ENCODE data around the gene CABP2. TPM values are rescaled to one million over a fixed set of nuclear protein-coding genes. Genes with fewer than 3 reads are reported as not detected.
"Not testable (repeated sequence)": the region's sequence is repeated elsewhere in the genome, so short reads cannot be mapped to it uniquely, and the experiment has no call there.

CABP2 gene
- total RNA-seq, 1 donor from 2014 or later: not detected

- no peak overlapping the region for H3K27ac Mint-ChIP-seq
- peaks cover 2% of the 10 kb centered on the region for H3K27me3 Mint-ChIP-seq (ENCODE audit: low read depth)
- DNase-seq (ENCODE audit: low spot score in 2 of 2, unreplicated experiment in 2 of 2): no peak
- peaks cover 3% of the 10 kb centered on the region for H3K4me1 Mint-ChIP-seq
- no peak overlapping the region for H3K4me3 Mint-ChIP-seq
- H3K9me3 Mint-ChIP-seq: peaks cover 20% of the 10 kb centered on the region
- H3K36me3 Mint-ChIP-seq: no peaks in the 10 kb centered on the region
- TF ChIP-seq, protein P1, sequence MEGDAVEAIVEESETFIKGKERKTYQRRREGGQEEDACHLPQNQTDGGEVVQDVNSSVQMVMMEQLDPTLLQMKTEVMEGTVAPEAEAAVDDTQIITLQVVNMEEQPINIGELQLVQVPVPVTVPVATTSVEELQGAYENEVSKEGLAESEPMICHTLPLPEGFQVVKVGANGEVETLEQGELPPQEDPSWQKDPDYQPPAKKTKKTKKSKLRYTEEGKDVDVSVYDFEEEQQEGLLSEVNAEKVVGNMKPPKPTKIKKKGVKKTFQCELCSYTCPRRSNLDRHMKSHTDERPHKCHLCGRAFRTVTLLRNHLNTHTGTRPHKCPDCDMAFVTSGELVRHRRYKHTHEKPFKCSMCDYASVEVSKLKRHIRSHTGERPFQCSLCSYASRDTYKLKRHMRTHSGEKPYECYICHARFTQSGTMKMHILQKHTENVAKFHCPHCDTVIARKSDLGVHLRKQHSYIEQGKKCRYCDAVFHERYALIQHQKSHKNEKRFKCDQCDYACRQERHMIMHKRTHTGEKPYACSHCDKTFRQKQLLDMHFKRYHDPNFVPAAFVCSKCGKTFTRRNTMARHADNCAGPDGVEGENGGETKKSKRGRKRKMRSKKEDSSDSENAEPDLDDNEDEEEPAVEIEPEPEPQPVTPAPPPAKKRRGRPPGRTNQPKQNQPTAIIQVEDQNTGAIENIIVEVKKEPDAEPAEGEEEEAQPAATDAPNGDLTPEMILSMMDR (IDR thresholded peaks at IDR 0.05; ENCODE audit: unreplicated experiment): no peak
Observed at GRCh38 chr11:67548555-67549110, 25.4 kb upstream of the CABP2 start.

DNA sequence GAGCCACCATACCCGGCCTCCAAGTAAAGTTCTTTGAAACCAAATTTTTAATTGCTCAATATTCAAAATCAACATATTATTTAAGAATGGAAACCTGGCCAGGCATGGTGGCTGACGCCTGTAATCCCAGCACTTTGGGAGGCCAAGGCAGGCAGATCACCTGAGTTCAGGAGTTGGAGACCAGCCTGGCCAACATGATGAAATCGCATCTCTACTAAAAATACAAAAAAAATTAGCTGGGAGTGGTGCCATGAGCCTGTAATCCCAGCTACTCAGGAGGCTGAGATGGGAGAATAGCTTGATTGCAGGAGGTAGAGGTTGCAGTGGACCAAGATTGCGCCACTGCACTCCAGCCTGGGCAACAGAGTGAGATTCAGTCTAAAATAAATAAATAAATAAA is 24.9 kb upstream of the CABP2 start:
- not testable (repeated sequence) for H3K4me1 Mint-ChIP-seq; H3K4me3 Mint-ChIP-seq; DNase-seq (ENCODE audit: low spot score in 2 of 2, unreplicated experiment in 2 of 2); H3K27me3 Mint-ChIP-seq (ENCODE audit: low read depth); H3K27ac Mint-ChIP-seq; H3K36me3 Mint-ChIP-seq
- peaks cover 20% of the 10 kb centered on the region for H3K9me3 Mint-ChIP-seq

DNA sequence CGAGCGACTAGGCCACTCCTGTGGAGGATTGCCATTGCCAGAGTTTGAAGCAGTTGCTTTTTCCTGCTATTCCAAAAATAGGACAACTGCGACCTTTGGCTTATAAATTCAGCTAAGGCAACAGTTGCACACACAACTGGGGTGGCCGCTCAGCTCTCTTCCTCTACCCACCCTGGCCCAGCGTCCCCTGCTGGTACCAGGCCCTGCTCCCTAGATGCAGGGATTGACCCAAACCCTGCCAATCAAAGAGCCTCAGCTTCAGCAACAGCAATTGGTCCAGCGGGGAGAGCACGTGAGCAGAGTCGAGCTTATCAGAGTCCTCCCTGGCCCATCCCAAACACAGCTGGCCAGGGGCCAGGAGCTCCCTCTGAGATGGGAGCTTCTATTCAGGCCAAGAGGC is 22.0 kb upstream of the CABP2 start:
- no peak overlapping the region for H3K27ac Mint-ChIP-seq
- TF ChIP-seq, protein P1 (IDR thresholded peaks at IDR 0.05; ENCODE audit: unreplicated experiment): no peak
- DNase-seq (ENCODE audit: low spot score in 2 of 2, unreplicated experiment in 2 of 2): no peak
- peaks cover 3% of the 10 kb centered on the region for H3K4me1 Mint-ChIP-seq
- no peaks in the 10 kb centered on the region for H3K9me3 Mint-ChIP-seq
- H3K27me3 Mint-ChIP-seq (ENCODE audit: low read depth): peaks cover 2% of the 10 kb centered on the region
- H3K4me3 Mint-ChIP-seq: no peak overlapping the region
- no peaks in the 10 kb centered on the region for H3K36me3 Mint-ChIP-seq

DNA sequence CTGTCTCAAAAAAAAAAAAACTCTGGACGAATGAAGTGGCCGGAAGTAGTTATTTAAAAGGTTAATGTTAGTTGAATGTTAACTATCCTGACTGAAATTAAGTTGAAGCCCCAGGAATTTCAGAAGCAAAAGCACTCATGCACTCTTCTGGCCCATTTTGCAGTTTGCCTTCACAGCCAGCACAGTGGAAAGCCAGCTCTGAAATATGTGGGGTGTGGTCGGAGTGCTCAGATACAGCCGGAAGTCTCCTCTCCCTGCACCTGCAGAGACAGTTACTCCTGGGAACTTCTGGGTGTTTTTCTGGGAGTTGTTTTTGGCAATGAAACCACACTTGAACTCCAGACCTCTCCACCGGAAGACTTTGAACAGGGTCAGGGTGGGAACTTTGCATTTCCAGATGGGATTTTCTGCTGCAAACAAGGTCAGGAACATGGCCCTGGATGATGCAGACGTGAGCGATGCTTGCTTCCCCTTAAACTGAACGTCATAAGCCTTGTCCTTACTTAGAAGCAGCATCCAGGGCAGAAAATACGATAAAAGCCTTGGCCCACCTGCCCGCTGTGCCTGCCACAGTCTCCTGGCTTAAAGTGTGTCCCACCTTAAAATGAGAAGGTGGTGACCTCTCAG is 21.5 kb upstream of the CABP2 start:
- no peak overlapping the region for H3K27ac Mint-ChIP-seq
- TF ChIP-seq, protein P1 (IDR thresholded peaks at IDR 0.05; ENCODE audit: unreplicated experiment): no peak
- H3K9me3 Mint-ChIP-seq: no peaks in the 10 kb centered on the region
- H3K27me3 Mint-ChIP-seq (ENCODE audit: low read depth): peaks cover 2% of the 10 kb centered on the region
- no peaks in the 10 kb centered on the region for H3K36me3 Mint-ChIP-seq
- no peak for DNase-seq (ENCODE audit: low spot score in 2 of 2, unreplicated experiment in 2 of 2)
- no peak overlapping the region for H3K4me3 Mint-ChIP-seq
- H3K4me1 Mint-ChIP-seq: peaks cover 3% of the 10 kb centered on the region

GRCh38 chr11:67543585-67543984 is 20.3 kb upstream of the CABP2 start:
- H3K4me3 Mint-ChIP-seq: no peak overlapping the region
- no peak for DNase-seq (ENCODE audit: low spot score in 2 of 2, unreplicated experiment in 2 of 2)
- no peak overlapping the region for H3K27ac Mint-ChIP-seq
- H3K27me3 Mint-ChIP-seq (ENCODE audit: low read depth): peaks cover 2% of the 10 kb centered on the region
- peaks cover 3% of the 10 kb centered on the region for H3K4me1 Mint-ChIP-seq
- TF ChIP-seq, protein P1 (IDR thresholded peaks at IDR 0.05; ENCODE audit: unreplicated experiment): no peak
- H3K9me3 Mint-ChIP-seq: no peaks in the 10 kb centered on the region
- H3K36me3 Mint-ChIP-seq: no peaks in the 10 kb centered on the region

DNA sequence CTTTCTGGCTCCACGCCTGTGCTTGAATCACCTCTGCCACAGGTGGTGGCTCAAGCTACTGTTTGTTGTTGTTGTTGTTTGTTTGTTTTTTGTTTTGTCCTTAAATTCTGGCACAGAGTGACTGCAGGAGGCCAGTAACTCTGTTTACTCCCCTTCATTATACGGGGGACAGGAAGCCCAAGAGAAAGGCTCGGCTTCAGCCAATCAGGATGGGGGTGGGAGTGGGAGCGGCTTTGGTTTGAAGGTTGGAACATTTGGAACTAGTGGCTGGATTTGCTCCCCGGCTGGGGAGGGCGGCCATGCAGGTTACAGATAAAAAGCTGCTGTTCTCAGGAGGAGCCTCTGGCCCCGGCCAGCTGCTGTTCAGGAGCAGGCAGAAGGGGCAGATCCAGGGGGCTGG is 19.7 kb upstream of the CABP2 start:
- no peaks in the 10 kb centered on the region for H3K9me3 Mint-ChIP-seq
- TF ChIP-seq, protein P1 (IDR thresholded peaks at IDR 0.05; ENCODE audit: unreplicated experiment): no peak
- DNase-seq (ENCODE audit: low spot score in 2 of 2, unreplicated experiment in 2 of 2): no peak
- H3K4me1 Mint-ChIP-seq: peaks cover 3% of the 10 kb centered on the region
- no peak overlapping the region for H3K27ac Mint-ChIP-seq
- no peaks in the 10 kb centered on the region for H3K36me3 Mint-ChIP-seq
- no peak overlapping the region for H3K4me3 Mint-ChIP-seq
- H3K27me3 Mint-ChIP-seq (ENCODE audit: low read depth): peaks cover 2% of the 10 kb centered on the region
